GM18508 (cell line): Measurements from ENCODE around the gene CSMD2.

ENCODE experiments used
- ATAC-seq: cut with Tn5 transposase; IDR thresholded peaks from one replicate; pipeline ENCODE4 v1.9.1; 2021; ENCODE audit warnings: moderate number of reproducible peaks; ENCODE audit not compliant: insufficient read depth, unreplicated experiment

The CSMD2 gene

GRCh38 chr1:34060901-34061415 lies 104.1 kb downstream of the CSMD2 start:
- no peak for ATAC-seq

- ATAC-seq = no peak
Measured at GRCh38 chr1:34060187-34060730, 104.8 kb downstream of the CSMD2 start.

- ATAC-seq = no peak
Measured at GRCh38 chr1:34057347-34058130, 107.5 kb downstream of the CSMD2 start.

- ATAC-seq = no peak
Measured at GRCh38 chr1:34055818-34056217, 109.2 kb downstream of the CSMD2 start.

- no peak for ATAC-seq
Measured at GRCh38 chr1:34054920-34055319, 110.1 kb downstream of the CSMD2 start.

GRCh38 chr1:34053660-34054059 lies 111.4 kb downstream of the CSMD2 start:
- ATAC-seq = no peak

- no peak for ATAC-seq
Measured at GRCh38 chr1:34052565-34052964, 112.5 kb downstream of the CSMD2 start.

- ATAC-seq = no peak
Measured at GRCh38 chr1:34050709-34051485, 114.1 kb downstream of the CSMD2 start.

- ATAC-seq = no peak
Measured at GRCh38 chr1:34049994-34050393, 115.0 kb downstream of the CSMD2 start.

- ATAC-seq = no peak
Measured at GRCh38 chr1:34049477-34049876, 115.6 kb downstream of the CSMD2 start.

GRCh38 chr1:34037856-34038255 lies 127.2 kb downstream of the CSMD2 start:
- ATAC-seq = no peak

- ATAC-seq = no peak
Measured at GRCh38 chr1:34037109-34037508, 127.9 kb downstream of the CSMD2 start.

- ATAC-seq = no peak
Measured at GRCh38 chr1:34034036-34034435, 131.0 kb downstream of the CSMD2 start.

GRCh38 chr1:34029954-34030353 lies 135.1 kb downstream of the CSMD2 start:
- ATAC-seq = no peak

- ATAC-seq = no peak
Measured at GRCh38 chr1:34029515-34029914, 135.5 kb downstream of the CSMD2 start.

GRCh38 chr1:34028381-34029055 lies 136.5 kb downstream of the CSMD2 start:
- no peak for ATAC-seq

GRCh38 chr1:34025675-34026074 lies 139.4 kb downstream of the CSMD2 start:
- ATAC-seq = no peak

- no peak for ATAC-seq
Measured at GRCh38 chr1:34024485-34024884, 140.5 kb downstream of the CSMD2 start.

- no peak for ATAC-seq
Measured at GRCh38 chr1:34019741-34020552, 145.1 kb downstream of the CSMD2 start.

- ATAC-seq = no peak
Measured at GRCh38 chr1:34018285-34018684, 146.7 kb downstream of the CSMD2 start.
